MV-4-11 (cell line): Measurements from ENCODE around the gene ANKRD17.

Source experiments
- DNase-seq: peaks from one replicate; lab custom pipeline; 2025; lab: John Stamatoyannopoulos, UW

The ANKRD17 gene

DNA sequence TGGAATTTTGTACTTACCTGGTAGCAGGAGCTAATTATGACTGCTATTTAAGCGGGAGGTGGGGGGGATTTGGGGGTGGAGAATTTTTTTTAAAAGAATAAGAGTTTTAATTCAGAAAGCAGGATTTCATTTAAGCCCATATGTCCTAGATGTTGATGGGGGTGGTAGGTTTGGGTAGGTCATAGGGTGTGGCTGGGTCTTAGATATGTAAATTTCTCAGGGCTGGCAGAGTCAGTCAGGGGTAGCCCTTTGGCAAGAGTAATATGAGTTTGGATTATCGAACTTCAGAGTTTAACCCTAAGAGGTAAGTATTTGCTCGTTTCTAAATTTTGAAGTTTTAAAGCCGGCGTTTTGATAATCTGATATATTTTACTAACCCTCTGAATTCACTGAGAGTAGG lies 153.9 kb downstream of the ANKRD17 start:
- DNase-seq, result no peak

DNA sequence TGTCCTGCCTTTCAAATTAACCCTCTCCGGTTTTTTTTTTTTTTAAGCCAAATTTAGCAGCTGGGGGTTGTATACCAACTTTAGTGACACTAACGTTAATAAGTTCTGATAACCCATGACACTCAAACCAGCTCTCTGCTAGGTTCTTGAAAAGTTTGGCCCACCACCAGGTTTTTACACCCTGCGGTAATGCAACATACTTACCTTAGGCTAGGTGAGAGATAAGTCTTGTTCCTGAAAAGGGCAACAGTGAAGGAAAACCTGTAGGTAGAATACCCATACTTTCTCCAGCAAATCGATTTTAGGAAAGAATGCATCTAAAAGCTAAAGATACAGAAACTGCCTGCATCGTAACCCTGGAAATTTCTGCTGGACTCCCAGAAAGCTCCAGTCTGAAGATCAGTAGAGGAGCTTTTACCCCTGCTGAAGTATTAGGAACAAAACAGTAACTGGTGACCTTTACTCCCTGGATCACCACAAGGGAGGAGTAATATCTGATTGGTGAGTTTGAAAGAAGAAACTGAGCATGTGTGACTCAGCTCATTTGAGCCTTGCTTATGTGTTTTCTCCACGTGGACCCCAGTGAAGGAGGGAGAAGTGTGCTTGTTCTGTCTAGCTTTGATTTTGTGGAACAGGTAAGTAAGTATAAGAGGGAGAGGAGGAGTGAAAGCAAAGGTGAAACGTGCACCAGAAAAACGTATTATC lies 154.6 kb downstream of the ANKRD17 start:
- DNase-seq, result peak; percentile 3

DNA sequence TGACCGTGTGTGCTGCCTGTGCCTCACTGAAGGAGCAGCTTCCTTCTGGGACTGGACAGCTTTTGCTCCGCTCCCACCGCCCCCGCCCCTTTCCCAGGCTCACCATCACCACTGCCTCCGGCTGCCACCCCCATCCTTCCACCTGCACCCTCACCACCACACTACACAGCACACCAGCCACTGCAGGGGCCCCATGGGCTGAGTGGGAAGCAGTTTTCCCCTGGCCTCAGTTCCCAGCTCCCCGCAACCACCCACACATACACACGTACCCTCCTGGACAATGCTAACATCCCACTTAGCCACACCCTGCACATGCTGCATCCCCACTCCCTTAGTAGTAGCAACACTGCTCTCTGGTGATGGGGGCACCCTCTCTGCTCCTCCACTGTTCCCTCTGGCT lies 159.5 kb downstream of the ANKRD17 start:
- DNase-seq, result no peak

DNA sequence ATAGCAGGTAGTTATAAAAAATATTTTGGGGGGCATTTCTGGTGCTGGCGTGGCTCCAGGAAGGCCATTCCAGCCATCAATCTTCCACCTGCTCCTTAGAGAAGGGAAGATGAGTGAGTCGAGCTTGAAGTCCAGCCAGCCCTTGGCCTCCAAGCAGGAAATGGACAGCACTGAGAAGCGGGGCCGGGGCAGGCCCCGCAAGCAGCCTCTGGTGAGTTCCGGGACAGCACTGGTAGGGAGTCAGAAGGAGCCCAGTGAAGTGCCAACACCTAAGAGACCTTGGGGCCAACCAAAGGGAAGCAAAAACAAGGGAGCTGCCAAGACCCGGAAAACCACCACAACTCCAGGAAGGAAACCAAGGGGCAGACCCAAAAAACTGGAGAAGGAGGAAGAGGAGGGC lies 159.9 kb downstream of the ANKRD17 start:
- no peak for DNase-seq

DNA sequence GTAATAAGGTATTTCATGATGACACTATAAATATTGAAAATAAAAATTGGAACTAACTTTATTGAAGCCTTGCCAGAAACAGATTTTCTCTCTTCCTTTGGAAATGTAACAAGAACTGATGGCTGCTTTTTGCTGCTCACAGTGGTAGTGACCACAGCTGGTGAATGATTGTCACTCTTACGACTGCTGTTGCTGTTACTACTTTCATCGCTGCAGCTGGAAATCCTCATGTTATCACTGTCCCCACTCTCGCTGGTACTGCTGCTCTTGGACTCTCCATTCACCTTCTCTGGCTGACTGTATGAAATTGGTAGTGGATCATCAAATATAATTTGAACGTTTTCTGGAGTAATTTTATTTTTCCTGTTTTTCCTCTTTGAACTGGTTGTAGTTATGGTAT lies 160.6 kb downstream of the ANKRD17 start:
- DNase-seq, result no peak

DNA sequence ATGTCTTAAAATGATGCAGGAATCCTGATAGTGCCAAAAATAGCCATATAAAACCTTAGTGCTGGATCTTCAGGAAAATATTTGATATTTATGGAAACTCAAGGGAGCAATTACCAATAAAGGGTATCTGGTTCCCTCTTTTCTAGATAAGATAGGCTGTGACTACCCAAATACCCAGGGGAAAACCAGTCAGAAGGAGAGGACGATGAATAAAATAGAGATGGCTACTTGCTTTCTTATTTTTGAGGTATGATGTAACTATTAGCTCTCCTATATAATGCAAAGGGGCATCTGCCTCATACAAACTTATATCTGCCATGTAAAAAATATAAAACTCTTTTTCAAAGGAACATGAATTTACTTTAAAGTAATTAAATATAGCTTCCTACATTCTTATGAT lies 165.7 kb downstream of the ANKRD17 start:
- DNase-seq, result no peak

DNA sequence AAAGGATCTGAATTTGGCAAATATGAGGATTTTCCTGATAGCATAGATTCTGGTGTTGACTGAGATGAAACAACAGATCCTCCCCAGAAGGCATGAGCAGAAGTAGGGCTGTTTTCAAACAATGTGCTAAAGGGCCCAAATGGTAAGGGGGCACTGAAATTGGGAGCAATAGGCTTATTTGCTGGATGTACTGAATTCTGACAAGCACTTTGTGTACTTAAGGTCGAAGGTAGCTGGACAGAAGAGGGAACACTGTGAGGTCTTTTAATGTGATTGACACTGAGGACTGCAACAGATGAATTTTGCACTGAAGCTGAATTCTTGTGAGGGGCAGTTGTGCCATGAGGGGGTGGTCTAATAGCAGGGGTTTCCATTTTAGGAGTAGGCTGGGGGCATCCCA lies 167.9 kb downstream of the ANKRD17 start:
- DNase-seq, result no peak

DNA sequence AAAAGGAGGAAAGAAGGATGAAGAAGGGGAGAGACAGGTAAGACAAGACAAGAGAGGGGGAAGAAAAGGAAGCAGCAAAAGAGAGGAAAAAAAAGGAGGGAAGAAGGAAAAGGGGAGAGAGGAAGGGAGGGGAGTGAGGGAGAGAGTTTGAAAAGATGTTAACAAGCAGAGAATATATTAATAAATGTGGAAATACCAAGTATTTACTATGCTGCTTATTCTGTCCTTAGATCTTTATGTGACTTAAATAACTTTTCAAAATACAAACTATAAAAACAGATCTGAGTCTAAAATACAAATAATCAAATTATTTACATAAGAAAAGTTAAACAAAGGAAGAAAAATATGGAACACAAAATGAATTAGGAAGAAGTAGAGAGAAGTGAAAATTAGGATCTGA lies 170.7 kb downstream of the ANKRD17 start:
- no peak for DNase-seq

DNA sequence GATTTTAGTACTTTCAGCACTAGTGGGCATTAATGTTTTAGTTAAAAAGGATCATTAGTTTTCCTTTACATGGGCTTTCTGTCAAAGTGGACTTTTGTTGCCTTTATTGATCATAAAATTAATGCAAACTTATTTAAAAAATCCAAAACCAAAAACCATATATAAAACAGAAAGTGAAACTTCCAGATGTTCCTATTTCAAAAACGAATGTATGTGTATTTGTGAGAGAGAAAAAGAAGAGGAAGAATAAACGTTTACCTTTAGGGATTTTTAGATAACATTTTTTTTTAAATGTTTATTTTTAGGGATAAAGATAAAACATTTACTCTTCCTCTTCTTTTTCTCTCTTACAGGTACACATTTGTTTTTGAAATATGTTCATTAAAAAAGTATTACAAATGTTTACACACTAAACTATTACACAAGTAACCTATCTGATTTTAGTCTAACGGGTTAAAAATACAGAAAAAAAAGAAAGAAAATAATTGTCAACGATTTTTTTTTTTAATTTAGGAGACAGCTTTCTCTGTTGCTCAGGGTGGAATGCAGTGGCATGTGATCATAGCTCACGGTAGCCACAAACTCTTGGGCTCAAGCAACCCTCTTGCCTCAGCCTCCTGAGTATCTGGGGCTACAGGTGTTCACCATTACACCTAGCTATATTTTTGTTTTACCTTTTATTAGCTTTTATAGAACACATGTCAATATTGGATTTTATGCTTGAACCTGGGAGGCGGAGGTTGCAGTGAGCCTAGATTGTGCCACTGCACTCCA lies 172.3 kb downstream of the ANKRD17 start:
- DNase-seq, result no peak

DNA sequence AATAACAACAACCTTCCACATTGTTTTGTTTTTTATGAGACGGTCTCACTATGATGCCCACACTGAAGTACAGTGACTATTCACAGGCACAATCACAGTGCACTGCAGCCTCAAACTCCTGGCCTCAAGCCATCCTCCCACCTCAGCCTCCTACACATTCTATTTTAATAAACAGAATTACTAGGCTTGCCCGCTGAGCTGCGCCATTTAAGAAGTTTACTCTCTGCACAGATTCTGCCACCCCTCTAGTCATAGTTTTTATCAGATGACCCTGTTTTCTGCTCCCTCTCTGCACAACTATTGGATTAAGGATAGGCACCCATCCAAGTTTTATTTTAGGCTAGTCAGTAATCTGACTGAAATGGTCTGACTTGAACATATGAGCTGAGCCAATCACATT lies 177.8 kb downstream of the ANKRD17 start:
- DNase-seq, result no peak

DNA sequence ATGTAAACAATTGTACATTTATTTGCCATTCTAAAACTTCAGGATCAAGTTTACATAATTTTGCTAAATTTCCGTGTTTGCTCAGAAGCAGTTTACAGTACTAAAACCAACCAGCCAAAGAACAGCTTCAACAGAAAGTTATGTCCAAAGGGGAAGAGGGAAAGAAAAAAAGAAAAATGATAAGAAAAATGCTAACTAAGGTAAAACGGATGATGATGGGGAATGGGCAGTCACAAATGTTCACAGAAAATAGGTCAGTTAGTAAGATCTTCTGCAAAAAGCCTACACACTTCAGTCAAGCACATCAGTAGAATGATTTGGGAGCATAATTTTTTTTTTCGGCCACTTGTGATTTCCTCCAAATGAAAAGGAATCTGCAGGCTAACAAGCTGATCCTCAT lies 182.8 kb downstream of the ANKRD17 start:
- no peak for DNase-seq

DNA sequence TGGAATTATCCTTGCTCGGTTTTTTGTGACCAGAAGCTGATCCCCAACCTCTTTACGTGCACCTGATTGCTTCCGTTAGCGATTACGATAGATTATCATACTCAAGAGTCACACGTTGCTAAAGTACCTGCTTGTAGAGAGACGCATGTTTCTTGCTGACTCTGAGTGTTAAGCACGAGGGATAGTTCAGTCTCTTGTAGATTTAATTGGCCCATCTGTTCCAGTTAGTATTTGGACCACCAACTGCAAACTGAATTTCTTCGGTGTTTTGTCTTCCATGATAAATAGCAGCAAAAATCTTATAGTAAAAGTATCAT lies 188.6 kb downstream of the ANKRD17 start:
- no peak for DNase-seq

DNA sequence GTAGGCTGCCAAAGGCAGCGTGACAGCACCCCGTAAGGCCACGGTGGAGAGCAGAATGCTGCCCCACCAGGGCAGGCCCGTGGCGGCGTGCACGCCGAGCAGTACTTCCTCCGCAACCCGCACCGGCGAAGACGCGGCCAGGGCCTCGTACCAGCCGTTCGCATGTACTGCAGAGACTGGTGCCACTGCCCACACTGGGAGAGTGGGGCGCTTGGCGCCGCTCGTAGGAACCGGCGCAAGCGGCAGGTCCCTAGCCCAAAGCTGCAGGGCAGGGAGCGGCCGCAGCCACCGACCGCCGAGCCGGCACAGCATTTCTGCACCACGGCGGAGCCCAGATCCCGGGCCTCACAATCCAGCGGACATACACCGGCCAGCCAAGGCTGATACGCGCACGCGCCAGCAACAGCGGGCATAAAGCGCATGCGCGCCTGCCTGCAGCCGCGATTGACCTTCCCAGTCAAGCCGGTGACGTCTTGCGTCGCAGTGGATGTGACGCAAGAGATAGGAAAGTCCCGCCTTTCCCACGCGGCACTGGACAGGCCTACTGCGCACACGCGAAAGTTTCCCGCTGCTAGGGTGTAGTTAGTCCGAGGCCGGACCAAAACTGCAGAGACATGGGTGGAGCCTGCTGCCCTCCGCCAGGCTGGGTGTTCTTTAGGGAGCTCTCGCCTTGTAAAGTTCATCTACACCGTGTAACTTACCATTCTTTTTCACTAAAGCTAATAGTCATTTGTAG lies 189.1 kb downstream of the ANKRD17 start, which contains the start of gene COX18:
COX18 (minus strand) TSS at position 379 of the 736 bp plus-strand sequence; CDS start at position 312, 67 bp downstream.
- DNase-seq, result peak; percentile 98

DNA sequence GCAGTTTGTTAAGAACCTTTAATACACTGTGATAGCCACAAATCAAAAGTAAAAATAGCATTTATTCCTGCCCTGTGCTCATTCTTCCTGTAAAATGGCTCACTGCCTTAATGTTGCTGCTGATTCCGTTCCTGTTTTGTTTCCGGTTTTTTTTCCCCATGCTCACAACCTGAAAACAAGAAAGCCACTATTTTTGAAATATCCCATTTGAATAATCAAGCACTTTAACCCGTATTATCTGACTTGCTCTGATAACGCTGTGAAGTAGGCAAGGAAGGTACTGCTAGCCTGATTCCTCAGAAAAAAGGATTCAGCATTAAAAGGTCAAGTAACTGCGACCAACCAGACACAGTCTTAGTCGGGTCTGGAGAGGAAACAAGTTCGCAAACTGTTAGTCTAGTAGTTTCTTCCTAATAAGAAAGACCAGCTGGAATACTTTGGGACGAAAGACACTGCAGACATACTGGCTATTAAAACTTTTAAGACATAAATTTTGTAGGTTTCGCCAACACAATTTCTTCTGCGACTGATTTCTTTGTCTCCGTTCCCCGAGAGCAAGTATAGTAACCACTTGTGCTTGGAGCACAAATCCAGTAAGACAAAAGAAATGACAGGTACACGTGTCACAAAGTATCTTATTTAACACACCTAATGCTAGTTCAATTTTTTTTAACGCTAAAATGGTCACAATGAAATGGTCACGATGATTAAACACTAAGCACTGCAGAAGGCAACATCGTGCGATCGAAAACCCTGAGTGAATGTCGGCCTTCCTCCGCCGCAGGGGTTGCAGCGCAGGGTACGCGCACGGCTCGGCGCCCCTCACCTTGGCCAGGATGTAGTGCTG lies 189.9 kb downstream of the ANKRD17 start:
- DNase-seq, result peak; percentile 63

DNA sequence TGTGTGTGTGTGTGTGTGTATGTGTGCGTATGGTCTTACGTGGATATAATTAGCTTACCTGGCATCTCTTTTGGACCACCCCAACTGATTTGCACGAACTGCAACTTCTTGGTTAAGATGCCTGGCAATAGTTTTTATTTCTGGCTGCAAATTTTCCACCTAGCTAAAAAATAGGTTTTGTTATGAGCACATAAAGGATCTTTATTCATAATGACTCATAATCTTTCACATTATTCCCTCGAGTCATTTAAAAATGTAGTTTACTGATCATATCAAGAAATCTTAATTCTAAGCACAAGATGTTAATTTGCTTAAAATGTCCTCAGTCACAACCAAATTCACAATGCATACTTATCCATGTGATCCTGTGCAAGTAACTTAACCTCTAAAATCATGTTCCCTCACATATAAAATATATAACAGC lies 190.6 kb downstream of the ANKRD17 start:
- DNase-seq, result no peak

DNA sequence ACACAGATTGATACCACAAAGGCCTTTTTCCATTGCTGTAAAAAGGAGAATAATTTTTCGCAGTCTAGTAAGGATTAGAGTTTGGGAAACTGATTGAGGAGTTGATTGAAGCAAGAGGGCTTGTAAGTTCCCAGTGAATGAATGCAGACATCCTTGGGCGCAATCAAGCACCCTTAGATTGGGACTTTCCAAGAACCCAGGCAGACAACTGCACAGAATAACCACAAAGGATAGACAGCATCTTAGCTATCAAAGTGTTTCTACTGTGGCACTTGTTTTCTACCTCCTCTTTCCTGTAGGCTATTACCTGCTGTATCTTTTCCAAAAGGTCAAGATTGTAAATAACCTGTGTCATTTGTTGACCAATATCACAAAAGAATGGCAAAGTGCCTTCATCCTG lies 191.7 kb downstream of the ANKRD17 start:
- no peak for DNase-seq

DNA sequence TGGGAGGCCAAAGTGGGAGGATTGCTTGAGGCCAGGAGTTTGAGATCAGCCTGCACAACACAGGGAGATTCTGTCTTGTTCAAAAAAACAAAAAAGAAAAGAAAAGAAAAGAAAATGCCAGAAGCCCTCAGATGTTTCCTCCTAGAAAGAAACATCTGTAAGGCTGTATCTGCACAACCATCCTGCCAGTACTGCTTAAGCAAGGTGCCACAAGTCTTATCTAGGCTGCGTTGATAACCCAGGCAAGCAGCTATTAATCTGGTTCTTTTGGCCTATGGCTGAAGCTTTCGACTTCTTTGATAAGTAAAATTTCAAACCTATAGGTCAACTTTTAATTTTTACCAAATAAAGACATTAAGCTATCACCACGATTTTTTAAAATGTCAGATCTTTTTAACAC lies 192.2 kb downstream of the ANKRD17 start:
- DNase-seq, result no peak

DNA sequence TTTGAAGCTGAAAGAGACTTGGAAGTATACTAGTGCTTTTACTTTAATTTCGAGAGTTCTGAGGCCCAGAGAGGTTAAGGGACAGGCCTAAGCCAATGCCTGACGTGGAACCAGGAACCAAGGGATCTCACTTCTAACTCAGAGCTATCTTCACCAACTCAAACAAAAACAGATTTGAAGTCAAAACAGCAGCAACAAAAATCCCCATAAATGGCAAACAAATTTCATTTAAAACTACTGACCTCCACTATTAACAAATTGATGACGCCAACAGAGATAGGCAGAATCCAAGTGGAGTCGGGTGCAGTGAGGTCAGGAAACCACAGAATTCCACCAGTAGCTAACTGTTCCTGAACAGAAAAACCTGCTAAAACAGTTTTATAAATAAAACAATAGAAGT lies 194.1 kb downstream of the ANKRD17 start:
- DNase-seq, result no peak

DNA sequence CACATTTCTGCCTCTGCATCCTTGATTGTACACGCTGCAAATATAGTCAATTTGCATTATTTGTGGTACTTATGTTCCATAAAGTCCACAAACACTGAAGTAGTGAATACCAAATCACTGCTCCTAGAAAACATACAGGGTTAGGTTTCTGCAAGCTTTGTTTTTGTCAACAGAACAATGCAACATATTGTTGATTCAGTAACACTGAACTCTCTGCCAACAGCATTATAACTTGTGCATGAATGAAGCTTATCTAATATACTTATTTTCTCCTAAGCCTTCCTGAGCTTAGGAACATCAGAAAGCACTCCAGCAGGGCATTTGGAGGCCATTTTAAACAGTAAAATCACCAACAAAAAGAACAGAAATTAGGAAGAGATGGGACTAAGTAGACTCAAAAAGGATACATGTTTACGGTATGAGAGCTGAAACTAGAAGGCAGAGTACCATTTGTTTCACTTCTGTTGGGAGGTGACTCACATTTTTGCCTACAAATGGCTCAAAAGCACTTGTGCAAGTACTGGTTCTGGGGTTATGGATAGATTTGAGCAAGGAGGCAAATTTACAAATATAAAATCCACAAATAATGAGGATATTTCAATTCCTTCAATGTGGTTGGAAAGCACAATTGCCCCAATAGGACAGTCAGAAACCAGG lies 203.2 kb downstream of the ANKRD17 start:
- peak; percentile 73 for DNase-seq

DNA sequence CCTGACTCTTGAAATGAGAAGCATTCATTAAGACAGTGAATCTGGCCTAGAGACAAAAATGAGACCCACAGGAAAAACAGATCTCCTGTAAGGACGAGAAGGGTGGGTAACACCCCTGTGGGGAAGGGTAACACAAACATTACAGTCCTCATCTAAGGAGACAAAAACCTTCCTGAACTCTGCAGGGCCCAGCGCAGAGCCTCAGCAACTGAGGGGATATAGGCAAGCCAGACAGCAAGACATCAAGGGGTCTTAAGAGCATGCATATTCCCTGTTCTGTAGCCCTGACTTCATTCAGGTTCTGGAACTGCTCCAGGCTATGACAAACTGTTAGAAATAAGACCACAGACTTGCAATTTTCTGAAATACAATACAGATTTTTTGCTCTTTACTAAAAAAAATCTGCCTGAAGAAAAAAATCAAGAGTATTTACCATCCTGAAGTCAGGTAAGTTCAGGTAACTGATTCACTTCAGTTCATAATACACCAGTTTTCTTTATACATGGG lies 204.6 kb downstream of the ANKRD17 start:
- no peak for DNase-seq

DNA sequence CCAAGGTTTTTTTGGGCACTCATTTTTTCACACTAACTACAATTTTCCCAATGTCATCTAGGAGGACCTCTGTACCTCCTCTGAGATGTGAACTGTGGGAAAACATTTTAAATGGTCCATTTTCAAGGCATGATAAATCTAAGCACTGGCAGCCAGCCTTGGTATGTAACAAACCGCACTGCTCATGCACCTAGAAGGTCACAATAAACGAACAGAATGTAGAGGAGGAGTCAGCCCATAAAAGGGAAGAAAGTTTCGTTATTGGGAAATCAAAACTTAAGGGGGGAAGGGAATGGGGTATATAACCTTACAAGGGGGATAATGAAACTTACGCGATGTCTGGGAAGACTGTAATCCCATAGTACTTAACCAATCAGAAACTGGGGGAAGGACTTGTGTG lies 205.5 kb downstream of the ANKRD17 start:
- peak; percentile 32 for DNase-seq
